SK-N-MC (cell line): Measurements from ENCODE around the gene CHP1.
"Not testable (repeated sequence)": the region's sequence is repeated elsewhere in the genome, so short reads cannot be mapped to it uniquely, and the experiment has no call there.

Experiments
- DNase-seq: peaks from one replicate; pipeline ENCODE4 v3.0.0-alpha.2; 2011; ENCODE audit warnings: low read depth, low spot score
- H3K27ac ChIP-seq: fragments of 200-600 bp; sonication (generic); 2 replicates; pipeline ENCODE4 v1.5.1; 2016; ENCODE audit warnings: mixed run types
- H3K36me3 ChIP-seq: fragments of 200-600 bp; sonication (generic); 2 replicates; pipeline ENCODE4 v1.6.1; 2017; ENCODE audit warnings: antibody characterized with exemption, low read length, mixed read lengths; ENCODE audit not compliant: insufficient read depth
- H3K4me3 ChIP-seq: fragments of 200-600 bp; sonication (generic); 2 replicates; pipeline ENCODE4 v1.5.1; 2016
- H3K9ac ChIP-seq: fragments of 200-600 bp; sonication (generic); 2 replicates; pipeline ENCODE4 v1.8.0; 2017; ENCODE audit warnings: mixed run types, mixed read lengths; ENCODE audit not compliant: insufficient read length
- H3K9me3 ChIP-seq: fragments of 200-600 bp; sonication (generic); 2 replicates; pipeline ENCODE4 v1.6.1; 2017; ENCODE audit warnings: low read depth, mild to moderate bottlenecking, antibody characterized with exemption, low read length, moderate library complexity, mixed read lengths
- EZH2 ChIP-seq: fragments of 200-600 bp; sonication (generic); IDR thresholded peaks from one replicate; pipeline ENCODE4 v1.6.1; 2017; ENCODE audit warnings: antibody characterized with exemption
- FOXP2 ChIP-seq: optimal IDR thresholded peaks from 2 replicates; pipeline ENCODE3; 2011; ENCODE audit warnings: mild to moderate bottlenecking, moderate library complexity; ENCODE audit not compliant: insufficient read depth; ENCODE audit errors: extremely low read length, control extremely low read depth
- POLR2AphosphoS5 ChIP-seq: IDR thresholded peaks from 2 replicates; pipeline ENCODE4 v1.6.1; 2012; ENCODE audit warnings: mild to moderate bottlenecking, low read depth, low read length, borderline replicate concordance

The CHP1 gene

DNA sequence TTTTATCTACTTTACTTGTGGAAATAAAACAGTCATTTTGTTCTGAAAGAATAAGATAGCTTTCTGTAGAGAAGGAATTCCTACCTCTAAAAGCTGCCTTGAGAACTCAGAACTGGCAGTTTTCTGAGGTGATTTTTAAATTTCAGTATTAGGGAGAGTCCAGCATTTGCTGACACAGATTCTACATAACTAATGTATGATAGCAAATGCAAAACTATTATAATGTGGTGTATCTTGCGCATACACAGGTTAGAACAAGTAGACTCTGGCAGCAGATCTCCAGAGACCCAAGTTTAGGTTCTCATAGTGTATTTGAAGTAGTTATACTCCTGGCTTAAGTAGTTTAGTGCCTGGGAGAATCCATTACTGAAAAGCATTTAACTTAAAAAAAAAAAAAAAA lies 70.5 kb downstream of the CHP1 start:
- no peak overlapping the region for H3K9ac ChIP-seq
- TF ChIP-seq FOXP2 (no peak), POLR2AphosphoS5 (no peak), EZH2 (no peak)
- DNase-seq: no peak
- no peaks in the 10 kb centered on the region for H3K9me3 ChIP-seq
- H3K36me3 ChIP-seq: peaks cover 31% of the 10 kb centered on the region
- H3K27ac ChIP-seq: peak overlapping the region; percentile 14; the same call in 1 of the 2 replicates
- no peak overlapping the region for H3K4me3 ChIP-seq

DNA sequence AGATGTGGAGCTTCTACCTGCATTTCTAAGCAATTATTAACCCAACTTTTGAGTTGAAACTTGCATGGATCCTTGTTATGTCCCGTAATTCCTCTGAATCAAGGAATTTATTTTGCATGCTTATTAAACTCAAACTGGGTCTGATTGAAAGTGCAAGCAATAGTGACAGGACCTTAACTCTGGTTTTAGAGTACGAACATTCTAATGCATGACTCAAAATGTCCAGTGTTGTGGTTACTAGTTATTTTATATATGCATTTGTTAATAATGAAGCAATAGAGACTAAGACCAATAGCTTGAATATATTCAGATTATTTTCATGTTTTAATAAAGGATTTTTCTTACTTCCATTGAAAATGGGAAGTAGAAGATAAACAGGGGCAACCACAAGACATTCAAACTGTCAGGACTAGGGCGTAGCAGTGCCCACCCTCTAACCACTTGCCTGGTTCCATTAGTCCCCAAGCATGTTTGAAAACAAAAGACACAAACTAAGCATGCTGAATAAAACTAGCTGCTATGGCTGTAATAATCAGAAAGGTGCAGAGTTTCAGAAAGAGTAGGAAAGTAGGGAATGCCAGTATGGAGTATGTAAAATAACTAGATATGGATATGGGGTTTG lies 73.2 kb downstream of the CHP1 start:
- H3K27ac ChIP-seq: 0 out of 2 replicates have a peak overlapping the region, but pooled peaks have one; percentile 13
- TF ChIP-seq POLR2AphosphoS5 (no peak), EZH2 (no peak), FOXP2 (no peak)
- no peaks in the 10 kb centered on the region for H3K9me3 ChIP-seq
- no peak overlapping the region for H3K9ac ChIP-seq
- no peak for DNase-seq
- peaks cover 7% of the 10 kb centered on the region for H3K36me3 ChIP-seq
- no peak overlapping the region for H3K4me3 ChIP-seq

DNA sequence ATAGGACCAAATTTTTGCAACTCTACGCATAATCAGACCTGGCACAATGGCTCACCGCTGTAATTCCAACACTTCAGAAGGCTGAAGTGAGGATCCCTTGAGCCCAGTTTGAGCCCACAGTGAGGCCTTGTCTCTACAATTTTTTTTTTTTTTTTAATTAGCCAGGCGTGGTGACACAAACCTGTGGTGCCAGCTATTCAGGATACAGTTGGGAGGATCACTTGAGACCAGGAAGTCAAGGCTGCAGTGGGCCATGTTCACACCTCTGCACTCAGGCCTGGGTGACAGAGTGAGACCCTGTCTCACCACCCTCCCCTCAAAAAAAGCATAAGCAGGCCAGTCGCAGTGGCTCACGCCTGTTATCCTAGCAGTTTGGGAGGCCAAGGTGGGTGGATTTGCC lies 76.6 kb downstream of the CHP1 start:
- TF ChIP-seq EZH2 (no peak), POLR2AphosphoS5 (no peak), FOXP2 (no peak)
- DNase-seq: no peak

GRCh38 chr15:41309226-41309905 lies 78.3 kb downstream of the CHP1 start:
- TF ChIP-seq POLR2AphosphoS5 (no peak), FOXP2 (no peak), EZH2 (no peak)
- no peak overlapping the region for H3K4me3 ChIP-seq
- no peak overlapping the region for H3K9ac ChIP-seq
- no peaks in the 10 kb centered on the region for H3K9me3 ChIP-seq
- H3K27ac ChIP-seq: peak overlapping the region; percentile 61
- H3K36me3 ChIP-seq: peaks cover 17% of the 10 kb centered on the region
- DNase-seq: no peak

More for the DNA sequence above, 76.6 kb downstream of the CHP1 start:
- no peak overlapping the region for H3K4me3 ChIP-seq
- peaks cover 7% of the 10 kb centered on the region; the same call in 1 of the 2 replicates for H3K36me3 ChIP-seq
- H3K9ac ChIP-seq: no peak overlapping the region
- no peak overlapping the region for H3K27ac ChIP-seq
- H3K9me3 ChIP-seq: no peaks in the 10 kb centered on the region

GRCh38 chr15:41320805-41321330 lies 89.8 kb downstream of the CHP1 start:
- not testable (repeated sequence) for H3K4me3 ChIP-seq, H3K27ac ChIP-seq, H3K9me3 ChIP-seq, DNase-seq, H3K9ac ChIP-seq
- peaks cover 11% of the 10 kb centered on the region; the same call in 1 of the 2 replicates for H3K36me3 ChIP-seq

DNA sequence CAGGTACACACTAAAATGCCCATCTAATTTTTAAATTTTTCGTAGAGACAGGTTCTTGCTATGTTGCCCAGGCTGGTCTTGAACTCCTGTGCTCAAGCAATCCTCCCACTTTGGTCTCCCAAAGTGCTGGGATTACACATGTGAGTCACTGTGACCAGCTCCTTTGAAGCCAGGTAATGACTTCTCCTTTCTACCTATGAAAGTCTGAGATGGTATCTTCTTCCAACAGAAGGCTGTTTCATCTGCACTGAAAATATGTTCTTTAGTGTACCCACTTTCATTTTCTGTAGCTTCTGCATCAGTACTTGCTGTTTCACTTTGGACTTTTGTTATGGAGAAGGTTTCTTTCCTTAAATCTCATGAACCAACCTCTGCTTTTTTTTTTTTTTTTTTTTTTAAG lies 92.5 kb downstream of the CHP1 start:
- no peak overlapping the region for H3K4me3 ChIP-seq
- DNase-seq: no peak
- H3K9me3 ChIP-seq: no peaks in the 10 kb centered on the region
- H3K27ac ChIP-seq: no peak overlapping the region
- no peak overlapping the region for H3K9ac ChIP-seq
- H3K36me3 ChIP-seq: peaks cover 10% of the 10 kb centered on the region; the same call in 1 of the 2 replicates
- TF ChIP-seq EZH2: no peak
- no peak for TF ChIP-seq POLR2AphosphoS5
- no peak for TF ChIP-seq FOXP2

DNA sequence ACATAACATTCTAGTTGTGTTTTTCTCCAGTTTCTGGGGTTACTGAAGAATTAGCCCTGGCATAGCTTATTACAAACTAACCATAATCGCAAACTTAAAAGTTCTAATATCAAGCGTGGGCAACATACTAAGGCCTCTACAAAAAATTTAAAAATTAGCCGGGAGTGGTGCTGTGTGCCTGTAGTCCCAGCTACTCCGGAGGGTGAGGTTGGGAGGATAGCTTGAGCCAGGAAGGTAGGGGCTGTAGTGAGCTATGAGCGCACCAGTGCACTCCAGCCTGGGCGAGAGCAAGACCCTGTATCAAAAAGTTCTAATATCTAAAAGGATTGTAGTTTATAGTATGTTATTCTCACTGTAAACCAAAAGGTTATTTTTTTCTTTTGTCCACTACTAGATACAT lies 100.2 kb downstream of the CHP1 start:
- no peak for DNase-seq
- no peak for TF ChIP-seq EZH2
- no peak for TF ChIP-seq POLR2AphosphoS5
- no peak for TF ChIP-seq FOXP2
- H3K36me3 ChIP-seq: peaks cover 4% of the 10 kb centered on the region; the same call in 1 of the 2 replicates
- H3K4me3 ChIP-seq: peak overlapping the region; percentile 98
- H3K27ac ChIP-seq: no peak overlapping the region
- H3K9me3 ChIP-seq: no peaks in the 10 kb centered on the region
- H3K9ac ChIP-seq: peak overlapping the region; percentile 83
